HL-60 (cell line): ENCODE measurements around the gene ABCB1.

Experiments
- DNase-seq, 2 experiments: peaks; one replicate each; pipeline ENCODE4 v3.0.0-alpha.2; 2010 to 2020; ENCODE audit warnings: low read depth in 1 of 2, low spot score in 1 of 2
- H3K27ac ChIP-seq: fragments of 250-450 bp; sonication (Bioruptor Pico); replicated peaks from 2 replicates; pipeline ENCODE4 v1.5.1; 2020; ENCODE audit warnings: mild to moderate bottlenecking, moderate library complexity
- H3K27me3 ChIP-seq: fragments of 250-450 bp; sonication (Bioruptor Pico); 2 replicates; pipeline ENCODE4 v1.5.1; 2021; ENCODE audit warnings: mild to moderate bottlenecking, moderate library complexity; ENCODE audit not compliant: insufficient read depth, poor library complexity, severe bottlenecking
- H3K4me3 ChIP-seq: replicated peaks from 2 replicates; pipeline ENCODE4 v1.5.1; 2011; ENCODE audit warnings: mild to moderate bottlenecking, control low read depth, low read length; ENCODE audit not compliant: insufficient read depth
- CTCF ChIP-seq: IDR thresholded peaks from one replicate; pipeline ENCODE4 v1.5.1; 2011; ENCODE audit warnings: low read length, control low read depth, inconsistent platforms; ENCODE audit not compliant: insufficient read depth
- GABPA ChIP-seq: IDR thresholded peaks from 2 replicates; pipeline ENCODE4 v1.6.1; 2012; ENCODE audit warnings: low read depth
- POLR2AphosphoS5 ChIP-seq: IDR thresholded peaks from 2 replicates; pipeline ENCODE4 v1.6.1; 2012; ENCODE audit warnings: low read depth
- REST ChIP-seq: IDR thresholded peaks from 2 replicates; pipeline ENCODE4 v1.6.1; 2012; ENCODE audit warnings: low read depth; ENCODE audit not compliant: insufficient replicate concordance
- SPI1 ChIP-seq: IDR thresholded peaks from 2 replicates; pipeline ENCODE4 v1.6.1; 2012; ENCODE audit warnings: low read depth, mild to moderate bottlenecking, borderline replicate concordance

The ABCB1 gene

GRCh38 chr7:87497482-87497881 is 103.2 kb downstream of the ABCB1 start:
- Histone ChIP-seq H3K4me3 (no peak overlapping the region), H3K27ac (no peak overlapping the region), H3K27me3 (no peaks in the 10 kb centered on the region)
- TF ChIP-seq REST (no peak), POLR2AphosphoS5 (no peak), CTCF (no peak), SPI1 (no peak), GABPA (no peak)
- no peak for DNase-seq

GRCh38 chr7:87495366-87495765 is 105.3 kb downstream of the ABCB1 start:
- Histone ChIP-seq H3K27ac (no peak overlapping the region), H3K27me3 (no peaks in the 10 kb centered on the region), H3K4me3 (no peak overlapping the region)
- DNase-seq = no peak
- TF ChIP-seq GABPA = no peak
- TF ChIP-seq REST = no peak
- TF ChIP-seq SPI1 = no peak
- TF ChIP-seq CTCF = no peak
- TF ChIP-seq POLR2AphosphoS5 = no peak

GRCh38 chr7:87494454-87494853 is 106.2 kb downstream of the ABCB1 start:
- TF ChIP-seq SPI1 (no peak), CTCF (no peak), POLR2AphosphoS5 (no peak), GABPA (no peak), REST (no peak)

More at GRCh38 chr7:87494454-87494853, 106.2 kb downstream of the ABCB1 start:
- Histone ChIP-seq H3K27me3 (no peaks in the 10 kb centered on the region), H3K27ac (no peak overlapping the region), H3K4me3 (no peak overlapping the region)
- DNase-seq = no peak
